HepG2 (cell line): Measurements from ENCODE around the gene CAMTA1. TPM values are rescaled to one million over a fixed set of nuclear protein-coding genes. Genes with fewer than 3 reads are reported as not detected.

ENCODE experiments used
- ATAC-seq: fragments of 200-7000 bp; cut with Tn5 transposase; 3 replicates; pipeline ENCODE4 v1.9.1; 2020; ENCODE audit warnings: mild to moderate bottlenecking, moderate library complexity
- BruUV-seq: library from RNA; stranded (reverse); fragments of 400-500 nt; replicated peaks from 2 replicates; lab custom pipeline; 2021; lab: Mats Ljungman, UMichigan
- CTCF ChIA-PET: fragments of 300-600 bp; formaldehyde crosslinking; extraction: SDS; loops from one replicate; lab custom pipeline; 2021; ENCODE audit warnings: low total read pairs, inconsistent platforms, low intra/inter-chr PET ratio; lab: Yijun Ruan, JAX
- POLR2A ChIA-PET: fragments of 350-600 bp; sonication (Branson Sonifier 250); formaldehyde crosslinking; loops from one replicate; lab custom pipeline; 2020; ENCODE audit warnings: antibody characterized with exemption, inconsistent platforms; lab: Yijun Ruan, JAX
- DNase-seq: peaks from one replicate; pipeline ENCODE4 v3.0.0-alpha.2; 2015; ENCODE audit warnings: low spot score
- FAIRE-seq: peaks from 3 replicates; lab custom pipeline; 2011; peaks lifted over from hg19 to GRCh38; lab: Jason Lieb, UNC
- H2AFZ ChIP-seq: one replicate; pipeline ENCODE4 v1.6.1; 2011; ENCODE audit warnings: low read length, inconsistent platforms
- H3K27ac ChIP-seq: fragments of 300-600 bp; 3 replicates; pipeline ENCODE4 v1.8.0; 2011; ENCODE audit warnings: mixed run types, mild to moderate bottlenecking, mixed read lengths, low read length, inconsistent platforms; ENCODE audit not compliant: insufficient read depth; ENCODE audit errors: extremely low read length
- H3K27me3 ChIP-seq, 2 experiments: fragments of 200-600 bp in 1 of 2; 2 replicates in 1 of 2; 3 replicates in 1 of 2; pipeline versions ENCODE4 v1.6.0 to v1.8.0; 2011; ENCODE audit warnings: low read length in 2 of 2, mild to moderate bottlenecking in 2 of 2, moderate library complexity in 2 of 2, inconsistent platforms in 1 of 2; ENCODE audit not compliant: insufficient read depth in 2 of 2, control insufficient read depth in 1 of 2
- H3K36me3 ChIP-seq, 2 experiments: fragments of 200-600 bp in 1 of 2; replicated peaks in 1 of 2; 2 replicates in 1 of 2; 3 replicates in 1 of 2; pipeline versions ENCODE4 v1.5.1 to v1.8.0; 2011; ENCODE audit warnings: low read length in 2 of 2, inconsistent platforms in 1 of 2; ENCODE audit not compliant: insufficient read depth in 2 of 2, control insufficient read depth in 1 of 2
- H3K4me1 ChIP-seq: 2 replicates; pipeline ENCODE4 v1.5.1; 2012; ENCODE audit warnings: low read length, inconsistent platforms; ENCODE audit not compliant: insufficient read depth
- H3K4me2 ChIP-seq: 2 replicates; pipeline ENCODE4 v1.6.0; 2011; ENCODE audit warnings: low read depth, low read length, inconsistent platforms
- H3K4me3 ChIP-seq, 3 experiments: fragments of 200-600 bp in 1 of 3; sonication (generic), shearing (Covaris generic) in 1 of 3; replicated peaks in 1 of 3; 2 replicates each; pipeline ENCODE4 v1.5.1; 2011 to 2016; ENCODE audit warnings: low read length in 3 of 3, inconsistent platforms in 2 of 3, low read depth in 2 of 3, mild to moderate bottlenecking in 2 of 3, control low read depth in 1 of 3, mixed read lengths in 1 of 3; ENCODE audit not compliant: insufficient read depth in 1 of 3
- H3K79me2 ChIP-seq: one replicate; pipeline ENCODE4 v1.6.1; 2011; ENCODE audit warnings: low read length, inconsistent platforms; ENCODE audit not compliant: insufficient read depth
- H3K9ac ChIP-seq: 2 replicates; pipeline ENCODE4 v1.6.0; 2011; ENCODE audit warnings: mild to moderate bottlenecking, low read depth, low read length, inconsistent platforms; ENCODE audit not compliant: insufficient read depth
- H3K9me3 ChIP-seq: 2 replicates; pipeline ENCODE4 v1.5.1; 2012; ENCODE audit warnings: mild to moderate bottlenecking, low read length
- H4K20me1 ChIP-seq: 2 replicates; pipeline ENCODE4 v1.6.0; 2011; ENCODE audit warnings: inconsistent platforms, mild to moderate bottlenecking, low read length, moderate library complexity; ENCODE audit not compliant: insufficient read depth
- MNT ChIP-seq: fragments of 450-650 bp; IDR thresholded peaks from 2 replicates; pipeline ENCODE4 v1.6.1; 2016
- NBN ChIP-seq: fragments of 450-650 bp; conservative IDR thresholded peaks from 2 replicates; pipeline ENCODE4 v1.6.1; 2017
- SETDB1 ChIP-seq: sonication (generic); formaldehyde crosslinking; IDR thresholded peaks from 2 replicates; pipeline ENCODE4 v1.5.1; 2020; ENCODE audit warnings: missing genetic modification reagents, mild to moderate bottlenecking, borderline replicate concordance
- TRIM22 ChIP-seq: fragments of 450-650 bp; IDR thresholded peaks from 2 replicates; pipeline ENCODE4 v1.6.1; 2017
- ZNF646 ChIP-seq: sonication (generic); formaldehyde crosslinking; IDR thresholded peaks from 2 replicates; pipeline ENCODE4 v1.9.0; 2021; ENCODE audit warnings: mild to moderate bottlenecking, missing genetic modification reagents
- ZNF710 ChIP-seq: sonication (generic); formaldehyde crosslinking; IDR thresholded peaks from 2 replicates; pipeline ENCODE4 v1.5.0; 2020; ENCODE audit warnings: mild to moderate bottlenecking, missing genetic modification reagents, borderline replicate concordance
- WGBS: methylation state at CpG from one replicate; pipeline ENCODE4 v1.1.6; 2017; ENCODE audit warnings: low lambda C conversion rate; 5-methylcytosine and 5-hydroxymethylcytosine counted together
- in situ Hi-C: cut with HindIII; loops from 2 replicates; pipeline ENCODE4 v1.10.0; 2017; ENCODE audit warnings: low pct_unique_long_range_greater_than_20kb; ENCODE audit not compliant: extremely low pct_ligation_motif_present
- intact Hi-C: fragments of 100-400 bp; cut with micrococcal nuclease; formaldehyde crosslinking; loops from one replicate; pipeline ENCODE4 v1.10.0; 2022; ENCODE audit not compliant: unreplicated experiment
- polyA plus RNA-seq, 8 experiments: library from polyadenylated mRNA; depleted of rRNA in 3 of 8; stranded (reverse) in 7 of 8; unstranded in 1 of 8; fragments of >200 nt; fragmentation: Illumina TruSeq in 4 of 8; extraction: Trizol in 4 of 8; gene quantifications; 2 replicates each; pipeline versions ENCODE4 v1.2.1 to v1.2.3, GENCODE V29; 2011 to 2016; ENCODE audit warnings: low read depth in 4 of 8, missing spikeins in 1 of 8, mixed read lengths in 1 of 8; ENCODE audit not compliant: insufficient read depth in 1 of 8
- total RNA-seq, 5 experiments: library from RNA; depleted of rRNA; stranded (reverse); fragments of >200 nt; fragmentation: Illumina TruSeq; extraction: Trizol; gene quantifications; 2 replicates each; pipeline ENCODE4 v1.2.3, GENCODE V29; 2016; ENCODE audit warnings: low read depth in 1 of 5

Gene CAMTA1
- total and polyA plus RNA-seq, 2 of the 13 experiments (the other 11 are each of a cell fraction or from before 2014, with no cell fraction given) = 25.0 to 36.4 TPM

GRCh38 chr1:7103361-7103782 lies 318.1 kb downstream of the CAMTA1 start:
- H3K36me3 ChIP-seq = no peaks in the 10 kb centered on the region
- no peak overlapping the region for H3K9ac ChIP-seq
- in situ Hi-C loops = no loop called here
- H3K27me3 ChIP-seq = peaks cover 0 to 4% of the 10 kb centered on the region in 2 experiments; a peak in 1 of 5 replicates
- TF ChIP-seq MNT (peak; percentile 74; the same call in 1 of the 2 replicates), ZNF710 (CRISPR knock-in tag) (no peak), NBN (0 out of 2 replicates have a peak, but pooled peaks have one; percentile 46), TRIM22 (0 out of 2 replicates have a peak, but pooled peaks have one; percentile 49), ZNF646 (peak; percentile 95), SETDB1 (CRISPR knock-in tag) (no peak)
- TF ChIP-seq, all 625 proteins: peak for 4
- ATAC-seq (no peak), DNase-seq (no peak), FAIRE-seq (peak; percentile 58)
- Histone ChIP-seq H3K27ac (no peak overlapping the region), H2AFZ (no peak overlapping the region), H3K4me2 (no peak overlapping the region), H3K4me1 (peaks cover under 1% of the 10 kb centered on the region; the same call in 1 of the 2 replicates), H4K20me1 (no peaks in the 10 kb centered on the region), H3K79me2 (no peaks in the 10 kb centered on the region), H3K4me3 (no peak overlapping the region), H3K9me3 (0 out of 2 replicates have a peak, but pooled peaks cover 4% of the 10 kb centered on the region)
- BruUV-seq = no TSS peak
- WGBS = 64% methylated on average over 7 of the region's 7 CpGs
- intact Hi-C loops = no loop called here
- ChIA-PET CTCF (no interaction called here), POLR2A (no interaction called here)
